GM12864 (cell line): ENCODE measurements around the gene ST3GAL3.

Source experiments
- DNase-seq: peaks from one replicate; pipeline ENCODE4 v3.0.0-alpha.2; 2011; ENCODE audit warnings: low read depth
- H3K4me3 ChIP-seq: 2 replicates; pipeline ENCODE4 v1.5.1; 2011; ENCODE audit warnings: mild to moderate bottlenecking, low read depth, low read length, control low read depth
- CTCF ChIP-seq: IDR thresholded peaks from 2 replicates; pipeline ENCODE4 v1.5.1; 2011; ENCODE audit warnings: low read depth, mild to moderate bottlenecking, moderate library complexity, low read length, control low read depth, inconsistent platforms; ENCODE audit errors: missing control alignments

ST3GAL3 gene

GRCh38 chr1:43893006-43893405 lies 185.7 kb downstream of the ST3GAL3 start:
- H3K4me3 ChIP-seq: no peak overlapping the region
- TF ChIP-seq CTCF: no peak
- no peak for DNase-seq

GRCh38 chr1:43898981-43899380 lies 191.6 kb downstream of the ST3GAL3 start:
- no peak for DNase-seq

GRCh38 chr1:43900386-43900785 lies 193.1 kb downstream of the ST3GAL3 start:
- TF ChIP-seq CTCF: no peak
- DNase-seq: no peak
- H3K4me3 ChIP-seq: no peak overlapping the region

More at GRCh38 chr1:43898981-43899380, 191.6 kb downstream of the ST3GAL3 start:
- no peak overlapping the region for H3K4me3 ChIP-seq
- no peak for TF ChIP-seq CTCF

- H3K4me3 ChIP-seq: no peak overlapping the region
- no peak for TF ChIP-seq CTCF
- DNase-seq: no peak
Observed at GRCh38 chr1:43901196-43901961, 194.0 kb downstream of the ST3GAL3 start.

DNA sequence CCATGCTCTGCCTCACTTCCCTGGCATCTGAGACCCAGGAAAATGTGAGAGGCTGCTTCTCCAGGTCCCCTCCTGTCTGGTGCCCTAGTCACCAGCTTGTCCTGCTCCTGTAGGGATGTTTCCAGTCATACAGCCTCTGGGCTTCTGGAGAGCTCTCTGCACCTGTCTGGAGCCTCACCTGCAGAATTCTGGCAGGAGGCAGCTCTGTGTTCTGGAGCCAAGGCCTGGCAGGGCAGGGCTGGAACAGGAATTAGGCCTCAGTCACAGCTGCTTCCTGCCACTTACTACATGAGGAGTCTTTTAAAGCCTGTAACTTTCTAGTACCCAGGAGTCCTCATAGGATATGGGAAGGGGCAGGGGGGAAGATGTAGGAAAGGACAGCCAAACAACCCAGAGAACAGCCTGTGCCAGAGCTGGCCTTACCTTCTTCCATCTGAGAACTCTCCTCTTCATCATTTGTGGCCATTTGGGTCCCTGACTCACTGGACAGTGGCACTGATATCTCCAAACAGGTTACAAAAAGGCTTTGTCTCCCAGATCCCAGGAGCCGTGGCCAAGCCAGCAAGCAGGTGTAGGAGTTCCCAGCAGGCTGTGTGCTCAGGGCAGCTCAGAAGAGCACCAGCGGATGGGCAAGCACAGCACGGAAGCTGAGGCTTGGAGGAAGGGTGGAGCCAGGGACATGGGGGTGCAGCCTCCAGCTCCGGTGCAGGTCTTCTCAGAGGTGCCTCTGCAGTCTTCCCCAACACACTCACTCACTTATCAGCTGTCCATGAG lies 194.9 kb downstream of the ST3GAL3 start:
- no peak for TF ChIP-seq CTCF
- no peak for DNase-seq
- H3K4me3 ChIP-seq: no peak overlapping the region

DNA sequence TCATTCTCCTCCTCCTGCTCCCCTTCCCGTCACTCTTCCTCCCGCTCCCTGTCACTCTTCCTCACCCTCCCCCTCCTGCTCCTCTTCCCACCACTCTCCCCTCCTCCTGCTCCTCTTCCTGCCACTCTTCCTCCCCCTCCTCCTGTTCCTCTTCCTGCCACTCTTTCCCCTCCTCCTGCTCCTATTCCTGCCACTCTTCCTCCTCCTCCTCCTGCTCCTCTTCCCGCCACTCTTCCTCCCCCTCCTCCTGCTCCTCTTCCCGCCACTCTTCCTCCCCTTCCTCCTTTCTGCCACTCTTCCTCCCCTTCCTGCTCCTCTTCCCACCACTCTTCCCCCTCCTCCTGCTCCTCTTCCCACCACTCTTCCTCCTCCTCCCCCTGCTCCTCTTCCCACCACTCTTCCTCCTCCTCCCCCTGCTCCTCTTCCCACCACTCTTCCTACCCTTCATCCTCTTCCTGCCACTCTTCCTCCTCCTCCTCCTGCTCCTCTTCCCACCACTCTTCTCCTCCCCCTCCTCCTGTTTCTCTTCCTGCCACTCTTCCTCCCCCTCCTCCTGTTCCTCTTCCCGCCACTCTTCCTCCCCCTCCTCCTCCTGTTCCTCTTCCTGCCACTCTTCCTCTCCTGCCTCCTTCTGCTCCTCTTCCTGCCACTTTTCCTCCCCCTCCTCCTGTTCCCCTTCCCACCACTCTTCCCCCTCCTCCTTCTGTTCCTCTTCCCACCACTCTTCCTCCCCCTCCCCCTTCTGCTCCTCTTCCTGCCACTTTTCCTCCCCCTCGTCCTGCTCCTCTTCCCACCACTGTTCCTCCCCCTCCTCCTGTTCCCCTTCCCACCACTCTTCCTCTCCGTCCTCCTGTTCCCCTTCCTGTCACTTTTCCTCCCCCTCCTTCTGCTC lies 197.6 kb downstream of the ST3GAL3 start:
- no peak overlapping the region for H3K4me3 ChIP-seq
- TF ChIP-seq CTCF: no peak
- DNase-seq: no peak
